Activated CD4-positive, alpha-beta T cell treated with anti-CD3 and anti-CD28 coated beads, Interleukin-2, amount 50 U/mL, for 48 hours (primary cell): ENCODE data around the gene SON.
"Not testable (repeated sequence)": the region's sequence is repeated elsewhere in the genome, so short reads cannot be mapped to it uniquely, and the experiment has no call there.

Source experiments
- DNase-seq, 2 experiments: peaks; one replicate each; pipeline ENCODE4 v3.0.0-alpha.2; 2020

The SON gene

DNA sequence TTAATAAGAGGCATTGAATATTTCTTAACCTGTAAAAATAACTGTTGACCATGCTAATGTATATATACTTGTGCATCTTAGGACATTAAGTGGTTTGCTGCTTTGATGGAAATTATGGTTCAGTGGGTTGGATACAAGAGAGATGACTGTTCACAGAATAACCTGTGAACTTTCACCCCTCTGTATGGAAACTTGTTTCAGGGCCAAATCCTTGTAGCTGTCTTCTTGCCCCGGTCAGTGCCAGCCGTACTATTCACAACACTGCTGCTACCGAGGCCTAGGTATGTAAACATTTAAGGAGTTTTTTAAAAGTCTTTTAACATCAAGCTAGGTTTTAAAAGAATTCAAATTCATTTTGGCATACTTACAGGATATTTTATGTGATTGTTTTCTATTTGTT is 29.5 kb downstream of the SON start:
- DNase-seq: no peak

DNA sequence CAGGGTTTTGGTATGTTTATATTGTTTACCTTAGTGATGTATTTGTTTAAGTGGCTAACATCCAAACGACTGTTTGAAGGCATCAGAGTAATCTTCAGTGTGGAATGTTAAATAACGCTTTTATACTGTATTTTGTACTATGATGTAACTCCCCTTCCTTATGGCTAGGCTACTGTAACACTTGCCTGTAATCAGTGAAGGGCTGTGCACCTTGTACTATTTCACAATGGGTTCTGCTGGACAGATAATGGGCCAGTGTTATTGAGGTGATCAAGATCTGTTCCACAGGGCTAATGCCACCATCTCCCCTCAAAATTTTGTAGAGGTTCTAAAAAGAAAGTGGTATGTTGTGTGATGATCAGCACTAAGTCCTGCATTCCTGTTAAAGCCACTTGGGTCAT is 33.9 kb downstream of the SON start:
- not testable (repeated sequence) for DNase-seq

GRCh38 chr21:33578214-33578613 is 35.4 kb downstream of the SON start:
- no peak for DNase-seq

- DNase-seq: no peak
Observed at GRCh38 chr21:33578959-33579542, 36.2 kb downstream of the SON start.

DNA sequence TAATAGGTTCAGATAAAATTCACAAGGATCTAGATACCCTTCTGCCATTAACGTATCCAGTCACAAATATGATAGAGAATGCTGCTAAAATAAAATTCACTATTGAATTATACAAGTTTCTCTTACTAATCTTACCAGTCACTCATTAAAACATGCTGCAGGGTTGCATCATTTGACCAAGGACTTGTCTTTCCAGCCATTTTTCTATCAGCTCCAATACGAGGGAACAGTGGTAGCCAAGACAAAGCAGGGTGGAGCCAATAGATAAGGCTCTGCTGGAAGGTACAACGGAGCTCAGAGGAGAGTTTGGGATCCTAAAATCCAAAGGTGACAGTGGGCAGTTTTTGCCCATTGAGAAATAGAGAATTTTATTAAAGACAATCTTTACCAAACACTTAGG is 41.6 kb downstream of the SON start:
- no peak for DNase-seq

GRCh38 chr21:33586927-33587326 is 44.1 kb downstream of the SON start:
- DNase-seq: no peak

GRCh38 chr21:33587792-33588484 is 45.1 kb downstream of the SON start:
- peak; percentile 39 to 47 for DNase-seq

- peak; percentile 85 to 88 for DNase-seq
Observed at GRCh38 chr21:33588485-33589335, 45.9 kb downstream of the SON start, which contains the start of gene DONSON. Gene DONSON (minus strand): TSS chr21:33588684. CDS start chr21:33588641, 43 bp downstream.

DNA sequence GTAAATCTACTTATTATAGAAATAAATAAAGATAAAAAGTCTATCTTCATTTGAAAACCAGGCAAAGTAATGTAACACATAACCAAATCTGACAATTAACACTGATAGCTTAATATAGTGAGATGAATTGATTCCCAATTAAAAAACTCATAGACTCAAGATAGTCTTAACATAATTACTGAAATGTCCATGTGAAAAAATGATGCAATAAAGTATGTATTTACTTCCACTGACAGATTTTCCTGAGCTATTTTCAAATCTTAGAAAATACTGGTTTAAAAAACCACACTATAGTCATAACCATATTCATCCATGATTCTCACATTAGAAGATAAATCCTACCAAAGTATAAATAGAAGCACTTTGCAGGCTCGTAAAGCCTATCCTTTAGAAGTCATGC is 55.2 kb downstream of the SON start:
- no peak for DNase-seq

- DNase-seq: no peak
Observed at GRCh38 chr21:33608559-33608958, 65.7 kb downstream of the SON start.

- no peak for DNase-seq
Observed at GRCh38 chr21:33611006-33611744, 68.3 kb downstream of the SON start.

GRCh38 chr21:33617565-33617964 is 74.7 kb downstream of the SON start:
- not testable (repeated sequence) for DNase-seq

GRCh38 chr21:33618407-33618806 is 75.6 kb downstream of the SON start:
- DNase-seq: no peak

- no peak for DNase-seq
Observed at GRCh38 chr21:33619726-33620125, 76.9 kb downstream of the SON start.

- DNase-seq: no peak
Observed at GRCh38 chr21:33622253-33622652, 79.4 kb downstream of the SON start.

DNA sequence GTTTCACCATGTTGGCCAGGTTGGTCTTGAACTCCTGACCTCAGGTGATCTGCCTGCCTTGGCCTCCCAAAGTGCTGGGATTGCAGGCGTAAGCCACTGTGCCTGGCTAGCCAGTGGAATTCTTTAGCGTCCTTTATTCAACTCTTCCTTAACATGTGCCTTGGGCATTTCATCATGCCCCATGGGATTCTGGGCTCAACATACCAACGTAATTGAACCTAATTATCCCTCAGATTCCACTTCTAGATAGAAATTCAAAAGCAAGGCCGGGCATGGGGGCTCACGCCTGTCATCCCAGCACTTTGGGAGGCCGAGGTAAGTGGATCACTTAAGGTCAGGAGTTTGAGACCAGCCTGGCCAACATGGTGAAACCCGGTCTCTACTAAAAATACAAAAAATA is 83.3 kb downstream of the SON start:
- not testable (repeated sequence) for DNase-seq
